HG03565 (cell line): ENCODE data around the gene TSPAN16.

ENCODE experiments used
- ATAC-seq: cut with Tn5 transposase; IDR thresholded peaks from one replicate; pipeline ENCODE4 v1.9.1; 2021; ENCODE audit warnings: mild to moderate bottlenecking, moderate library complexity; ENCODE audit not compliant: unreplicated experiment

The TSPAN16 gene

GRCh38 chr19:11295665-11296245, at the start of gene TSPAN16:
TSS of gene TSPAN16 (plus strand) at chr19:11296160. CDS start at chr19:11296298, 138 bp downstream.
- no peak for ATAC-seq

- no peak for ATAC-seq
Measured at GRCh38 chr19:11246941-11247340, 49.0 kb upstream of the TSPAN16 start.

GRCh38 chr19:11247391-11247790, 48.6 kb upstream of the TSPAN16 start:
- no peak for ATAC-seq

GRCh38 chr19:11247934-11248333, 48.0 kb upstream of the TSPAN16 start:
- ATAC-seq = no peak

- no peak for ATAC-seq
Measured at GRCh38 chr19:11248852-11249251, 47.1 kb upstream of the TSPAN16 start.

- no peak for ATAC-seq
Measured at GRCh38 chr19:11251217-11251616, 44.7 kb upstream of the TSPAN16 start.

- no peak for ATAC-seq
Measured at GRCh38 chr19:11251650-11252314, 44.2 kb upstream of the TSPAN16 start.

- ATAC-seq = no peak
Measured at GRCh38 chr19:11252665-11253355, 43.1 kb upstream of the TSPAN16 start.

GRCh38 chr19:11254666-11255065, 41.3 kb upstream of the TSPAN16 start:
- no peak for ATAC-seq

GRCh38 chr19:11256189-11256588, 39.8 kb upstream of the TSPAN16 start:
- ATAC-seq = no peak

- ATAC-seq = no peak
Measured at GRCh38 chr19:11257846-11258380, 38.0 kb upstream of the TSPAN16 start.

- ATAC-seq = no peak
Measured at GRCh38 chr19:11260996-11261395, 35.0 kb upstream of the TSPAN16 start.

- ATAC-seq = no peak
Measured at GRCh38 chr19:11261431-11261970, 34.5 kb upstream of the TSPAN16 start.

GRCh38 chr19:11261971-11262839, 33.8 kb upstream of the TSPAN16 start, which contains the start of gene DOCK6:
TSS of gene DOCK6 (minus strand) at chr19:11262524. CDS start at chr19:11262440, 84 bp downstream.
- ATAC-seq = no peak

- no peak for ATAC-seq
Measured at GRCh38 chr19:11263726-11264125, 32.2 kb upstream of the TSPAN16 start.

GRCh38 chr19:11264452-11265176, 31.3 kb upstream of the TSPAN16 start:
- ATAC-seq = no peak

- no peak for ATAC-seq
Measured at GRCh38 chr19:11265177-11265784, 30.7 kb upstream of the TSPAN16 start.

GRCh38 chr19:11265785-11266236, 30.1 kb upstream of the TSPAN16 start:
- ATAC-seq = no peak

GRCh38 chr19:11267316-11268085, 28.5 kb upstream of the TSPAN16 start:
- ATAC-seq = no peak
